ENCODE data around the gene PLEKHM2.
"Not testable (repeated sequence)": the region's sequence is repeated elsewhere in the genome, so short reads cannot be mapped to it uniquely, and the experiment has no call there.

PLEKHM2 gene, protein sequence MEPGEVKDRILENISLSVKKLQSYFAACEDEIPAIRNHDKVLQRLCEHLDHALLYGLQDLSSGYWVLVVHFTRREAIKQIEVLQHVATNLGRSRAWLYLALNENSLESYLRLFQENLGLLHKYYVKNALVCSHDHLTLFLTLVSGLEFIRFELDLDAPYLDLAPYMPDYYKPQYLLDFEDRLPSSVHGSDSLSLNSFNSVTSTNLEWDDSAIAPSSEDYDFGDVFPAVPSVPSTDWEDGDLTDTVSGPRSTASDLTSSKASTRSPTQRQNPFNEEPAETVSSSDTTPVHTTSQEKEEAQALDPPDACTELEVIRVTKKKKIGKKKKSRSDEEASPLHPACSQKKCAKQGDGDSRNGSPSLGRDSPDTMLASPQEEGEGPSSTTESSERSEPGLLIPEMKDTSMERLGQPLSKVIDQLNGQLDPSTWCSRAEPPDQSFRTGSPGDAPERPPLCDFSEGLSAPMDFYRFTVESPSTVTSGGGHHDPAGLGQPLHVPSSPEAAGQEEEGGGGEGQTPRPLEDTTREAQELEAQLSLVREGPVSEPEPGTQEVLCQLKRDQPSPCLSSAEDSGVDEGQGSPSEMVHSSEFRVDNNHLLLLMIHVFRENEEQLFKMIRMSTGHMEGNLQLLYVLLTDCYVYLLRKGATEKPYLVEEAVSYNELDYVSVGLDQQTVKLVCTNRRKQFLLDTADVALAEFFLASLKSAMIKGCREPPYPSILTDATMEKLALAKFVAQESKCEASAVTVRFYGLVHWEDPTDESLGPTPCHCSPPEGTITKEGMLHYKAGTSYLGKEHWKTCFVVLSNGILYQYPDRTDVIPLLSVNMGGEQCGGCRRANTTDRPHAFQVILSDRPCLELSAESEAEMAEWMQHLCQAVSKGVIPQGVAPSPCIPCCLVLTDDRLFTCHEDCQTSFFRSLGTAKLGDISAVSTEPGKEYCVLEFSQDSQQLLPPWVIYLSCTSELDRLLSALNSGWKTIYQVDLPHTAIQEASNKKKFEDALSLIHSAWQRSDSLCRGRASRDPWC

DNA sequence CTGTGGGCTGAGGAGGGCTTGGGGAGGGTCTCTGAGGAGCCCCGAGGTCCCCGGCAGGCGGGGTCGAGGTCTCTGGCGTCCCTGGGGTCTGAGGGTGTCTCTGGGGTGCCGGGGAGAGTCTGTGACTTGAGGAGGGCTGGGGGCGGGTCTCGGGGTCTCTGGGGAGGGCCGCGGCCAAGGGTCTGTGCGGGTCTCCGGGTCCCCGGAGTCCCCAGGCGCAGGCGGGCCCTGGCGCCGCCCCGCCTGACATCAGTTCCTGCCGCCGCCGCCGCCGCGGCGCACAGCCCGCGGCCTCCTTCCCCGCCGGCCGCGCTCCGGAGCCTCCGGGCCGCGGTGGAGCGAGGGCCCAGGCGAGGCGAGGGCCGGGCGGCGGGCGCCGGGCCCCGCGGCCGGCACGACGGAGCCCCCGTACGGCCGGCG lies at the start of gene PLEKHM2:
TSS of gene PLEKHM2 (plus strand) at position 279 of the 420 bp plus-strand sequence. CDS start 239 bp downstream, outside the sequence.
- Histone ChIP-seq H3K9me3 (ENCODE audit: control insufficient read depth in 1 of 2, low read length in 2 of 2) (no peaks in the 10 kb centered on the region), H3K27ac (ENCODE audit: low read depth, low read length) (peak within 1 kb of the TSS; percentile 55), H3K36me3 (ENCODE audit: control insufficient read depth in 1 of 2, insufficient read depth in 2 of 2, low read length in 2 of 2) (no peaks in the 10 kb centered on the region), H3K9ac (ENCODE audit: low read depth in 1 of 2, low read length in 2 of 2) (peak within 1 kb of the TSS; percentile 78 to 91), H3K4me3 (ENCODE audit: low read depth in 1 of 2, low read length in 2 of 2) (peak within 1 kb of the TSS; percentile 72 to 78), H3K4me1 (ENCODE audit: control insufficient read depth in 1 of 2, insufficient read depth in 2 of 2, low read length in 2 of 2) (peaks cover 12 to 24% of the 10 kb centered on the region in 2 donors), H3K27me3 (ENCODE audit: control insufficient read depth in 1 of 2, insufficient read depth in 2 of 2, low read length in 2 of 2) (no peaks in the 10 kb centered on the region)

DNA sequence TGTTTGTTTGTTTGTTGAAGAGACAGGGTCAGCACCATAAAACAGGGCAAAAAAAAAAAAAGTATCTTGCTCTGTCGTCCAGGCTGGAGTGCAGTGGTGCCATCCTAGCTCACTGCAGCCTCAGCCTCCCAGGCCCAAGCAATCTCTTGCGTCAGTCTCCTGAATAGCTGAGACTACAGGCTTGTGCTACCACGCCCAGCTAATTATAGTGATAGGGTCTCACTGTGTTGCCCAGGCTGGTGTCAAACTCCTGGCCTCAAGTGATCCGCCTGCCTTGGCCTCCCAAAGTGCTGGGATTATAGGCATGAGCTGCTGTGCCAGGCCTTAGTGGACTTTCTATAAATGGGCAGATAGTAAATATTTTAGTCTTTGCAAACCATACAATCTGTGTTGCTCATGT lies 47.7 kb upstream of the PLEKHM2 start:
- no peak overlapping the region for H3K27ac ChIP-seq (ENCODE audit: low read depth, low read length)
- no peaks in the 10 kb centered on the region for H3K4me1 ChIP-seq (ENCODE audit: control insufficient read depth in 1 of 2, insufficient read depth in 2 of 2, low read length in 2 of 2)
- peaks cover 33 to 80% of the 10 kb centered on the region in 2 donors for H3K36me3 ChIP-seq (ENCODE audit: control insufficient read depth in 1 of 2, insufficient read depth in 2 of 2, low read length in 2 of 2)
- no peaks in the 10 kb centered on the region for H3K27me3 ChIP-seq (ENCODE audit: control insufficient read depth in 1 of 2, insufficient read depth in 2 of 2, low read length in 2 of 2)
- no peak overlapping the region for H3K9ac ChIP-seq (ENCODE audit: low read depth in 1 of 2, low read length in 2 of 2)
- H3K4me3 ChIP-seq (ENCODE audit: low read depth in 1 of 2, low read length in 2 of 2), result no peak overlapping the region
- H3K9me3 ChIP-seq (ENCODE audit: control insufficient read depth in 1 of 2, low read length in 2 of 2), result no peaks in the 10 kb centered on the region

- Histone ChIP-seq H3K9ac (ENCODE audit: low read depth in 1 of 2, low read length in 2 of 2) (no peak overlapping the region), H3K27me3 (ENCODE audit: control insufficient read depth in 1 of 2, insufficient read depth in 2 of 2, low read length in 2 of 2) (no peaks in the 10 kb centered on the region), H3K9me3 (ENCODE audit: control insufficient read depth in 1 of 2, low read length in 2 of 2) (no peaks in the 10 kb centered on the region), H3K4me3 (ENCODE audit: low read depth in 1 of 2, low read length in 2 of 2) (no peak overlapping the region), H3K27ac (ENCODE audit: low read depth, low read length) (no peak overlapping the region), H3K36me3 (ENCODE audit: control insufficient read depth in 1 of 2, insufficient read depth in 2 of 2, low read length in 2 of 2) (peaks cover 30 to 79% of the 10 kb centered on the region in 2 donors), H3K4me1 (ENCODE audit: control insufficient read depth in 1 of 2, insufficient read depth in 2 of 2, low read length in 2 of 2) (no peaks in the 10 kb centered on the region)
These were observed 46.3 kb upstream of the PLEKHM2 start for GRCh38 chr1:15637826-15638225.

GRCh38 chr1:15639262-15639661 lies 44.9 kb upstream of the PLEKHM2 start:
- H3K36me3 ChIP-seq (ENCODE audit: control insufficient read depth in 1 of 2, insufficient read depth in 2 of 2, low read length in 2 of 2), result peaks cover 21 to 78% of the 10 kb centered on the region in 2 donors
- no peak overlapping the region for H3K27ac ChIP-seq (ENCODE audit: low read depth, low read length)
- H3K4me3 ChIP-seq (ENCODE audit: low read depth in 1 of 2, low read length in 2 of 2), result no peak overlapping the region
- H3K9me3 ChIP-seq (ENCODE audit: control insufficient read depth in 1 of 2, low read length in 2 of 2), result no peaks in the 10 kb centered on the region
- no peak overlapping the region for H3K9ac ChIP-seq (ENCODE audit: low read depth in 1 of 2, low read length in 2 of 2)
- no peaks in the 10 kb centered on the region for H3K4me1 ChIP-seq (ENCODE audit: control insufficient read depth in 1 of 2, insufficient read depth in 2 of 2, low read length in 2 of 2)
- no peaks in the 10 kb centered on the region for H3K27me3 ChIP-seq (ENCODE audit: control insufficient read depth in 1 of 2, insufficient read depth in 2 of 2, low read length in 2 of 2)

DNA sequence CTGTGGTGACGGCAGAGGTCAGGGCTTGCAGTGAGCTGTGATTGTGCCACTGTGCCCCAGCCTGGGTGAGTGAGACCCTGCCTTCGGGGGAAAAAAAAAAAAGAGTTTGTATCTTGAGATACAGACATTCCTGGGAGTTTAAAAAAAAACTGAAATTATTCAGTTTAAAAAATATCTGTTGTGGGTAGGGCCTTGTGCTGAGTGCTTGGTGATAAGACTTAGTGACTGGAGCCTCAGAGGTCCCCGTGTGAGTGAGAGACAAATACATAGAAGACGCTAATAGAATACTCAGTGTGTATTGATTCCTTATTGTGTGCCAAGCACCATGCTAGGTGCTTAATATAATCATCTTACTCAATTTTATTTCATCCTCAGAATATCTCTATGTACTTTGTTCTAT lies 44.2 kb upstream of the PLEKHM2 start:
- Histone ChIP-seq H3K27ac (ENCODE audit: low read depth, low read length) (no peak overlapping the region), H3K27me3 (ENCODE audit: control insufficient read depth in 1 of 2, insufficient read depth in 2 of 2, low read length in 2 of 2) (no peaks in the 10 kb centered on the region), H3K9me3 (ENCODE audit: control insufficient read depth in 1 of 2, low read length in 2 of 2) (no peaks in the 10 kb centered on the region), H3K36me3 (ENCODE audit: control insufficient read depth in 1 of 2, insufficient read depth in 2 of 2, low read length in 2 of 2) (peaks cover 21 to 74% of the 10 kb centered on the region in 2 donors), H3K4me3 (ENCODE audit: low read depth in 1 of 2, low read length in 2 of 2) (no peak overlapping the region), H3K9ac (ENCODE audit: low read depth in 1 of 2, low read length in 2 of 2) (no peak overlapping the region), H3K4me1 (ENCODE audit: control insufficient read depth in 1 of 2, insufficient read depth in 2 of 2, low read length in 2 of 2) (no peaks in the 10 kb centered on the region)

DNA sequence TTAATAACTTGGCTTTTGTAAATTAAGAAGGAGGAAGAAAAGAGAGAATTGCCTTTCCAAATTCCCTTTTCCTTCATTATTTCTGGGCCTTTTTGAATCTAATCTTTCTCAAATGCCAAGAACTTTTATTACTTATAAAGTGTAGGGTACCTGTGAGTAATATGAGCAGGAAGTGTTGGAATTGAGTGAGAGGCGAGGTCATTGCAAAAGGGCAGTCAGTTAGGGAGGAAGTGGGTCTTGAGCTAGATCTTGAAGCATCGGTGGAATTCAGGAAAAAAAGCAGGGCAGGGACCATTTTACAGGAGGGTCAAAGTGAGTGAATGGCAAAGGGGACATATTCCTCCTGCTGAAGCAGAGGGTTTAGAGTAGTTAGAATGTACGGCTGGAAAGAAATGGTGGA lies 43.5 kb upstream of the PLEKHM2 start:
- Histone ChIP-seq H3K27ac (ENCODE audit: low read depth, low read length) (no peak overlapping the region), H3K4me1 (ENCODE audit: control insufficient read depth in 1 of 2, insufficient read depth in 2 of 2, low read length in 2 of 2) (no peaks in the 10 kb centered on the region), H3K36me3 (ENCODE audit: control insufficient read depth in 1 of 2, insufficient read depth in 2 of 2, low read length in 2 of 2) (peaks cover 24 to 75% of the 10 kb centered on the region in 2 donors), H3K4me3 (ENCODE audit: low read depth in 1 of 2, low read length in 2 of 2) (no peak overlapping the region), H3K27me3 (ENCODE audit: control insufficient read depth in 1 of 2, insufficient read depth in 2 of 2, low read length in 2 of 2) (no peaks in the 10 kb centered on the region), H3K9ac (ENCODE audit: low read depth in 1 of 2, low read length in 2 of 2) (no peak overlapping the region), H3K9me3 (ENCODE audit: control insufficient read depth in 1 of 2, low read length in 2 of 2) (no peaks in the 10 kb centered on the region)

GRCh38 chr1:15649937-15650336 lies 34.2 kb upstream of the PLEKHM2 start:
- H3K27me3 ChIP-seq (ENCODE audit: control insufficient read depth in 1 of 2, insufficient read depth in 2 of 2, low read length in 2 of 2), result no peaks in the 10 kb centered on the region
- H3K4me1 ChIP-seq (ENCODE audit: control insufficient read depth in 1 of 2, insufficient read depth in 2 of 2, low read length in 2 of 2), result no peaks in the 10 kb centered on the region
- no peak overlapping the region for H3K9ac ChIP-seq (ENCODE audit: low read depth in 1 of 2, low read length in 2 of 2)
- no peak overlapping the region for H3K27ac ChIP-seq (ENCODE audit: low read depth, low read length)
- H3K36me3 ChIP-seq (ENCODE audit: control insufficient read depth in 1 of 2, insufficient read depth in 2 of 2, low read length in 2 of 2), result peaks cover 25 to 76% of the 10 kb centered on the region in 2 donors
- no peak overlapping the region for H3K4me3 ChIP-seq (ENCODE audit: low read depth in 1 of 2, low read length in 2 of 2)
- no peaks in the 10 kb centered on the region for H3K9me3 ChIP-seq (ENCODE audit: control insufficient read depth in 1 of 2, low read length in 2 of 2)

DNA sequence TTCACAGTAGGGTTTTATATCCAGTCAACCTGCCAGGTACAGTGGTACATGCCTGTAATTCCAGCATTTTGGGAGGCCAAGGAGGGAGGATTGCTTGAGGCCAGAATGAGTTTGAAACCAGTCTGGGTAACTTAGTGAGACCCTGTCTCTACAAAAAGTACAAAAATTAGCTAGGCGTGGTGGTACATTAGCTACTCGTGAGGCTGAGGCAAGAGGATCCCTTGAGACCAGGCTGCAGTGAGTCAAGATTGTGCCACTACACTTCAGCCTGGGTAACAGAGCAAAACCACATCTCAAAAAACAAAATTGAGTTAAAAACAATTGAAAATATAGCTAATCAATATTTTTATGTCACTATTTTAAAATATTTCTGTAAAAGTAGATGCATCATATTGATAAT lies 33.7 kb upstream of the PLEKHM2 start:
- Histone ChIP-seq H3K4me1 (ENCODE audit: control insufficient read depth in 1 of 2, insufficient read depth in 2 of 2, low read length in 2 of 2) (no peaks in the 10 kb centered on the region), H3K4me3 (ENCODE audit: low read depth in 1 of 2, low read length in 2 of 2) (no peak overlapping the region), H3K27ac (ENCODE audit: low read depth, low read length) (no peak overlapping the region), H3K36me3 (ENCODE audit: control insufficient read depth in 1 of 2, insufficient read depth in 2 of 2, low read length in 2 of 2) (peaks cover 21 to 76% of the 10 kb centered on the region in 2 donors), H3K9ac (ENCODE audit: low read depth in 1 of 2, low read length in 2 of 2) (no peak overlapping the region), H3K27me3 (ENCODE audit: control insufficient read depth in 1 of 2, insufficient read depth in 2 of 2, low read length in 2 of 2) (no peaks in the 10 kb centered on the region), H3K9me3 (ENCODE audit: control insufficient read depth in 1 of 2, low read length in 2 of 2) (no peaks in the 10 kb centered on the region)

- H3K9me3 ChIP-seq (ENCODE audit: control insufficient read depth in 1 of 2, low read length in 2 of 2); H3K4me1 ChIP-seq (ENCODE audit: control insufficient read depth in 1 of 2, insufficient read depth in 2 of 2, low read length in 2 of 2); H3K27ac ChIP-seq (ENCODE audit: low read depth, low read length); H3K9ac ChIP-seq (ENCODE audit: low read depth in 1 of 2, low read length in 2 of 2); H3K4me3 ChIP-seq (ENCODE audit: low read depth in 1 of 2, low read length in 2 of 2); H3K27me3 ChIP-seq (ENCODE audit: control insufficient read depth in 1 of 2, insufficient read depth in 2 of 2, low read length in 2 of 2): not testable (repeated sequence)
- peaks cover 21 to 72% of the 10 kb centered on the region in 2 donors for H3K36me3 ChIP-seq (ENCODE audit: control insufficient read depth in 1 of 2, insufficient read depth in 2 of 2, low read length in 2 of 2)
These were observed 32.0 kb upstream of the PLEKHM2 start for GRCh38 chr1:15652130-15652529.
